HuH-7.5 (cell line): ENCODE measurements around the gene CCL21.

Source experiments
- DNase-seq: peaks from one replicate; pipeline ENCODE4 v3.0.0; 2011; ENCODE audit warnings: low spot score

Gene CCL21

DNA sequence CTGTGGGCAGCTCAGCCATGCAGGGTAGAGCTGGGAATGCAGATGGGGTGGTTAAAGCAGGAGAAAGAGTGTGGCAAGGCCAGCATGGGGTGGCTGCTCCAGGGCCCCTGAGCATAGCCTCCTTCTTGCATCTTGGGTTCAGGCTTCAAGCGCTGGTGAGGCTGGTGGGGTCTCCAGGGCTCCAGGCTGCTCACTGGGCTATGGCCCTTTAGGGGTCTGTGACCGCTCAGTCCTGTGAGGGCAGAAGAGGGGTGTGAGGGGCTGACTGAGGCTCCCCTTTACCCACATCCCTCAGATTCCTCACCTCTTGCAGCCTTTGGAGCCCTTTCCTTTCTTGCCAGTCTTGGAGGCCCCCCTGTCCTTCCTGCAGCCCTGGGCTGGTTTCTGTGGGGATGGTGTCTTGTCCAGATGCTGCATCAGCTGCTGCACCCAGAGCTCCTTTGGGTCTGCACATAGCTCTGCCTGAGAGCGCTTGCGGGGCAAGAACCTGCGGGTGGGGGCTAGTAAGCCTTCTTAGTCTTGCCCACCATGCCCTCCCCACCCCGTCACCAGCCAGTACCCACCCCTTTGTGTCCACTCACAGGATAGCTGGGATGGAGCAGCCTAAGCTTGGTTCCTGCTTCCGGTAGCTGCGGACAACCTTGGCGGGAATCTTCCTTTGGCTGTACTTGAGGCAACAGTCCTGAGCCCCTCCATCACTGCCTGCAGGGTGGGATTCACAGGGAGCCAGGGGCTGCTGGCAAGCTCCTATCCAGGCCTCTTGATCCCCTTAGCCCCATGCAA, 549 bp downstream of the CCL21 start:
- no peak for DNase-seq

DNA sequence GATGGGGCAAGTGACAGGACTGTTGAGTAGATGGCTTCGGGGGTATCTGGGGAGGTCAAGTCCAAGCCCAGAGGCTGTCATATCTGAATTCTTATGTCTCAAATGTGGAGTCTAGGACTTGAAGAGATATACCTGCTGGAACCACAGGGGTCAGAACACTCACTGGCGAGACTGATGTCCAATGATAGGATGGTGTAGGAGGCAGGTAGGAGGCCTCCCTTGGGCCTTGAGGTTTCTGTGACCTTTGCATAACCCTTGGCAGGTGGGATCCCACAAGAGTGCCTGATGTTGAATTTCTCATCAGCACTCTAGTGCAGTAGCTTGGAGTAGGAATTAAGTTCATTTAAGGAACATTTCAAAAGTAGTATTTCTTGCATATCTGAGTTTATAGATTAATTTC, 2.8 kb downstream of the CCL21 start:
- DNase-seq = no peak

DNA sequence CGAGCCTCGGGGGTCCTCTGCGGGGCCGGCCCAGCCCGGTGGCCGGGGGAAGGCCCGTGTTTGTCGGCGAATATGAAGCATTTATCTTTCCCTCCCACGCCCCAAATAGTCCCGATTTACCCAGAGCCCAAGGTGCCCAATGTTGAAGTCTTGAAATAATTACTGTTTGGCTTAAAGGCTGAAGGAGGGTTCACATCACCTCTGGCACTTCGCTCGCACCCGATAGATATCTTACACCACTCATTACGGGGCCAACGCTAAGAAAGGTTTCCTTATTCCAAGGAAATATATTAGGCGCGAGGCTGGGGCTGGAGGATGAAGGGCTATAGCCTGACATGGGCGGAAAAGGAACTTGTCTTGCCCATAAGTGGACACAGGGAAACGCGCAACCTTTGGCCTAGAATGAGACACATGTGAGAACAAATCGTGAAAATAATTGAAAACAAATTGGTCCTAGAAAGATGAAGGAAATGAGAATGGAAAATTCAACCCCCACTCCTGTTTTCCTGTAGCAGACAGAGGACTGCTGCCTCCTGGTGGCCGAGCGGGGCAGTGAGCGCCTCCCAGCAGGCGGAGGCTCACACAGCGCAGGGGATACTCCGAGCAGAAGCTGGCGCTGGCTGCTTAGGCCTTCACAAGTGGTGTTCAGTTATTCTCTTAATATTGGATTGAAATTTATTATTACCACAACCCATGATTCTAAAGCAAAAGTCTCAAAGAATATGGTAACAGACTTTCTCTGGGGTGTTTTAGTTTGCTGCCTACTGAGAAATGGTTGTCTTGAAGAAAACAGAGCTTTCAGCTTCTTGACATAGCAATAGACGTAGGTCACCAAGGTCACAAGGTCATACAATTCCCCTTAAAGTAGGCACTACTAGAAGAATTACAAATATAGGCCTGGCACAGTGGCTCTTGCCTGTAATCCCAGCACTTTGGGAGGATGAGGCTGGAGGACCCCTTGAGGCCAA, 7.9 kb downstream of the CCL21 start:
- peak; percentile 73 for DNase-seq

DNA sequence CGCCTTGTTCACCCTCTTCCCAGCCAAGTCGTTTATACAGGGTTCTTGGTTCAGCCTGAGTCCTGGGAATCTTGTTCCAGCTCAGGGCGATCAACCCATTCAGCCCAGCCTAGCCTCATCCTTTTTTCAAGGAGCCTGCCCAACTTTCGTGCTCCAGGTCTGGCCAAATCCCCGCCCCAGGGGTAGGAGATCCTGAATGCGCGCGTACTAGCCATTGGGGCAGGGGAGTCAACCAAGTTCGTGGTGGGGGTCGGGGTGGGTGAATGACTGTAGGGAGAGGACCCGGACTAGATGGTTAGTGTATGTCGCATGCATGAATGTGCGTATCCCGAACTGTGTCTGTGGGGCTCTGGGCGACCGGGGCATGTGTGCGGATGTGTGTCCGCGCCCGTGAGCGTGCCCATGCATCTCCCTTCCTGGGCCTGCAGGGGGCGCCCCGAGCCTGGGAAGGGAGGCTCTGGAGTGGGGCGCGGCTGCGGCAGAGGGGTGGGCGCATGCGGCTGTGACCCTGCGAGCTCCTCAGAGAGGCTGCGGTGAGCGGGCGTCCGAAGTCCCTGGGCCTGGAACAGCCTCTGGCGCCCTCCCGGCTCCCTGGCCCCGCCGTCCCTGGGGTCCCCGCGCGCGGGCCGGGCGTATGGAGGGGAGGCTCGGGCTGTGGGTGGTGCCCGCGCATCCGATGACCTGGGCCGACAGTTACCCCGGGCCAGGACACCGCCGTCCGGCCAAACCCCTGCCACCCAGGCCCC, 8.7 kb downstream of the CCL21 start:
- peak; percentile 69 for DNase-seq

DNA sequence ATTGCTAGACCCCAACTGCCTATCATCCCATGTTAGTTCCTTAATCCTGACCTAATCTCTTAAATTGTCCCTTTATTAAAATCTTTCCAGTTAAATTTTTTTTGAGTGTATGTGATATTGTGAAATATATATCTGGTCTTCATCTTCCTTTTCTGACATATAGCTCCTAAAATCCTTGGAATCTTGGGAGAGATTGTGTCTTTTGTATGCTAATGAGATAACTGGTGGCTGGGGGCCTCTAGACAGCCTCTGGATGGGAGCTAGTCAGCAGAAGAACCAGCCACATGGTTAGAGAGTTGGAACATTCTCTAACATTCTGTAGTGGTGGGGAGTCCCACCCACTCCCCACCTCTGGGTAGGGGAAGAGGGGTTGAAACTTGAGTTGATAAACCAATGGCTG, 15.1 kb downstream of the CCL21 start:
- no peak for DNase-seq

DNA sequence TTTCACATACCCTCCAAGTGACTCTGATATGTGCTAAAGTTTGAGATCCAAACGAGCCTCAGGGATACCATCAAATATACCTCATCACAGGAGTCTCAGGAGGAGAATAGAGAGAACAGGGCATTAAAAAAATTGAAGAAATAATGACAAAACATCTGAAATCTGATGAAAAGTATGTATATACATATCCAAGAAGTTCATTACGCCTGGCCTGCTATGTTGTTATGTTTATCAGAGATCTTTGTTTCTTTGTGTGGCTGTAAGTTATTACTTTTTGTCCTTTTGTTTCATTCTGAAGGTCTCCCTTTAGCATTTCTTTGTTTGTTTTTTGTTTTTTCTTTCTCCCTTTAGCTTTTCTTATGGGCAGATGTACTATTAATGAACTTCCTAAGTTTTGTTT, 16.4 kb downstream of the CCL21 start:
- no peak for DNase-seq

DNA sequence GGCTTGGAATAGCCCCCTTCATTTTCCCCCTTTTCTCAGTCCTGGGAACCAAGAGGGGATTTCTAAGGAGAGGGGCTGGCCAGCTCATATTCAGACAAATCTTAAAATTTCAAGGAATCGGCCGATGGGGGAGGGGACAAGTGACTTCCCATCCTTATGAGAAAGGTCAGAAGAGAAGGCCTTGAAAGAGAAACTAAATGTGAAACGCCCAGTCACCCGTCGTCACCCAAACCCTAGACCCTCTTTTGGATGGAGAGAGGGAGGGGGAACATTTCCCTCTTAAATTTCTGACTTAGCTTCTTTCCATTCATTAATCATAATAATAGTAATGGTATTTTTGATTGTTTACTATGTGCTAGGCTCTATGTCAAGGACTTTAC, 18.0 kb downstream of the CCL21 start:
- no peak for DNase-seq

DNA sequence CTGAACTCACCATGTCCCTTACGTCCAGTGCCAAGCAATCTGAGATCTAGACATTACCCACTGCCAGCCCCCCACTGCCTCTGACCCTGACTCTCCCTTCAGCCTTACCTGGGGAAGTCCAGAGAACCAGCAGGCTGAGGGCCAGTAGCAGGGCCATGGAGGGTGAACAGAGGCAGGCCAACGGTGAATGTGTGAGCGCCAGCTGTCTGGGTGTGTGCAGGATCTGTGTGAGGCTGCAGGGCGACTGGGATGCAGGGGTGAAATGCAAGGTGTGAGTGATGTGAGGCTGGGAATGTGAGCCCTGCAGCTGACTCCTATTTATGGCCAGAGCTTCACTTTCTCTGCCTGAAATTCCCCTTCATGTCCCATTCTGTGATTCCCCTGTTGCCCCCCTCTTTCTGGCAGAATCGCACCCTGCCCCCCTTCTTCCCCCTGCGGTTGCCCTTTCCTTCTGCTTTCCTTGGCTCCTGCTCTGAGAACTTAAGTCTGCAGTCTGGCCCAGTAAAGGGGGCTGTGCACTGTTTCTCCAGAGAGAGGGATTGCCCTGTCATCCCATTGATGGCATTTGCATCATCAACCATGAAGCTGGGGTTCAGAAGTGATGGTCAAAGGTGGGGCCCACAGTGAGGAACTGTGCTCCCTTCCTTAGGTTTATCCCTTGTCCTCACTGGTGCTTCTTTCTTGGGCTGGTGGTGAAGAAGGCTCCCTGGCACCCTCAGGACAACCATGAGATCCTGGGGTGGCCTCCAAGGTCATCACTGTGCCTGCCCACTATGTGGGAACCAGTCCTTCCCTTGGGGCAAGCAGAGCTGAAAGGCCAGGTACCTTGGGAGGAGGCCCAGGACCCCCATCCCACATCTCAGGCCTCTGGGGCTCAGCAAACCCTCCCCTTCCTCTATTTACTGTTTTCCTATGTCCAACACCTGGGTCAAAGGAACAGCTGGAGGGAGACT, 18.7 kb downstream of the CCL21 start, which contains the start of gene CCL19:
CCL19 (minus strand) TSS at position 294 of the 953 bp plus-strand sequence; CDS start at position 157, 137 bp downstream.
- DNase-seq = no peak

DNA sequence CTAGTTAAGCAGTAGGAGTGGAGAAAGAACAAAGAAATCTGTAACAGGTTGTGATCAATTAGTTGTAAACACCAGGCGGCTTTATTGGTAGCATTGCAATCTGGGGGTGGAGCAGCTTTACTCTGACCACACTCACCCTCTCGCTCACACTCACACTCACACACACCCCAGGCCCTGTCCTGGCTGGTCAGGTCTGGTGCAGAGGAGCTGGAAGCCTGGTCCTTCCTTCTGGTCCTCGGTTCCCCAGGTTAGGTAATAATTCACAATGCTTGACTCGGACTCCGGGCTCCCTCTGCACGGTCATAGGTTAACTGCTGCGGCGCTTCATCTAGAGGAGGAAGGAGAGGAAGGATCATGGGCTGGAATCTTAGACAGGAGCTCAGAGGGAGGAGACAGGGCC, 20.4 kb downstream of the CCL21 start:
- no peak for DNase-seq

DNA sequence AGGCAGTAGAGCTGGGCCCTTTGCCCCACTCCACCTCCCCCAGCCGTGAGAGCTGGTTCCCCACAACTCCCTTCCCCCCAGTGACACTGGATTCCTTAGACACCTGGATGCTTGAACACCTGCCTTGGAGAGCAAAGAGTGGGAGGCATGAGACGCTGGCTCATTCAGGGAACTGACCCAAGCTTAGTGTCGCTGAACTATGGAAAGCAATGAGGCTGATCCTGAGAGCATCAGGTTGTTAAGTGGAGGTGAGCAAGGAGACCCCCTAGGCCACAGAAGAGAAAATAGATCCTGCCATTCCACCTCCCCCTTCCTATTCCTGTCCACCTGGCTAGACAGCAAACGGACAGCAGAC, 20.8 kb downstream of the CCL21 start:
- no peak for DNase-seq

DNA sequence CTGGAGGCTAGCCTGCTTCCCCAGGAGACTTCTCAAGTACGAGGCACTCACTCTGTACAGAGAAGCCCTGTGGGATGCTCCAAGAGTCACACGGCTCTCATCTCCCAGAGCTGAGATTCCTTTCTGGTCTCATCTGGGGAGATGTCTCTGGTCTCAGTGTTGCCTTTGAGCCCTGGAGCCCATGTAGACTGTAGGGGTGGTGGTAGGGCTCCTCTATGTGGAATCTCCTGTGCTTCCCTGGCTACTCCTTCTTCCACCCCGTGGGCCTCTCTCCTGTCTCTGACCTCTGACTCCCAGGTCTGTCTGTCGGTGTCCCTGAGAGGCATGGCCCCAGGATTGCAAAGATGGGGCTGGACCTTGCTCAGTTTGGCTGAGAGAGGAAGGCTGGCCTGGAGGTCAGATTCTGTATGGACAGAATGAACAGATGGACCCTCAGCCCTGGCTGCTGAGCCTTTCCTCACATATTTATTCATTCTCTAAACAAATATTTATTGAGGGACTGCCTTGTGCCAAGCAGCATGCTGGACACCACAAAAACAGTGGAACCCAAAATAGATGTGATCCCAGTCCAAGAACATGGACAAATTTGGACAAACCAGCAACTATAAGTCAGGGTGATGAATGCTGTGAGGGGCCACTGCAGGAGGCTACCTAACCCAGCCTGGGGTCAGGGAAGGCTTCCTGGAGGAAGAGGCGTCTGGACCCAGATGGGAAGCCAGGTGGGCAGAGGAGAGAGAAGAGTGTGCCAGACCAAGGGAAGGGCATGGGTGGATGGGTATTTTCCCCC, 21.4 kb downstream of the CCL21 start:
- DNase-seq = no peak

DNA sequence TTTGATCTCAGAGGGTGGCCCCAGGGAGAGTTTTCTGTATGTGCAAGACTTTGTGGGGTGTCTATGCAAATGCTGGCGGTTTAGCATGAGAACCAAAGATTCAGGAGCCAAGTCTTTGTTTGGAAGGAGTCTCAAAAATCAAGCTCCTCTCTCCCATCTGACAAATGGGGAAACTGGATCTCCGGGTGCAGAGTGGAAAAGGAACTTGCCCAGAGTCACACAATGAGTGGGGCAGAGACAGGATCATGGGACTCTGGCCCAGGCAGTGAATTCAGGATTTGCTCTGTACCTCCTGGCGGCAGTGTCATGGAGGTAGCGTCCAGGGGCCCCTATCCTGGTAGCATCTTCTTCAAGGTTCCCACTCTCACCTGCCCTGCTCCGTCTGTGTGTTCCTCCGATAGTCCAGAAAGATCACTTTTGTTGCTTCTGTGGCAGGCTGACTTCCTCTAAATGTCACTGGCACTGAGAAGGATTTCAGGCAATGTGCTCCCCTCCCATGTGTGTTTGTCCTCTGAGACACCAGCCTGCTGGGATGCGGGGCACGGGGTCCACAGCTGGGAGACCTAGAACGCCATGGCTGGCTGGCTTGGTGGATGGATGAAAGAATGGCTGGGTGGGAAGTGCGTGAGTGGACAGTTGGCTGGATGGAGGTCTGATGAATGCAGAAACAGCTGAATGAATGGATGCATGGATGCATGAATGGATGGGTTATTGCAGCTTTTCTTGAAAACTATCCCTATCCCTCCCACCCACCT, 22.5 kb downstream of the CCL21 start:
- no peak for DNase-seq

DNA sequence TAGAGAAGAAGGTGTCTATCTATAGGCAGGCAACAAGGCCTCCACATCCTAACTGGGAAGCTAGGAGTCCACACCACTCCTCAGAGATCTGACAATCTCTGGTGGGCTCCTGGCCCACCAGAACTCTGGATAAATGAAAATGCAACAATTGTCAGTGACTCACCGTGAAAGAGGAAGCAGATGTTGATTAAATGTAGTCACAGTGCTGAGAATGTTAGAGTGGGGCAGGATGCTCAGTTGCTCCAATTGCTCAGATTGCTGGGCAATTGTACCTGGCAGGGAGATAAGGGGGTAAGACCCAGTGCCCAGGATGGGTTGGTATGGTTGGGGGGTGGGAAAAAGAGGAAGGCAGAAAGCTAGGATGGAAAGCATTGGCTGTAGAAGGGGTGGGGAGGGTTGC, 23.2 kb downstream of the CCL21 start:
- DNase-seq = no peak

DNA sequence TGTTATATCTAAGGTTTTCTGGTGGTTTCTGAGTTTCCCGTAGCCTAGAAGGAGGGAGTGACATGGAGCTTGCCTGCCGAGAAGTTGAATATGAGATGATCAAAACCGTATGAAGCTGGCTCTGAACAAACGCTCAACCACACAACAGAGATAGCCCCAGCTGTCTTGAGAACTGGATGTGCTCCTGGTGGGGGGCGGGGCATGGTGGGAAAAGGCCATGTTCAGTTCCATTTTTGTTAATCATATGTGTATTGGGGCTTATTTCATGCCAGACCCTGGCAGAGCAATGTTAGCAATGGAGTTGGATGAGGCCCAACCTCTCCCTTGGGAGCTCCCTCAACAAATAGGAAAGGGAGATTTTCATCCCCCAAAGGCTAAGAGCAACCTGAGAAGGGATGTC, 23.7 kb downstream of the CCL21 start:
- DNase-seq = no peak

DNA sequence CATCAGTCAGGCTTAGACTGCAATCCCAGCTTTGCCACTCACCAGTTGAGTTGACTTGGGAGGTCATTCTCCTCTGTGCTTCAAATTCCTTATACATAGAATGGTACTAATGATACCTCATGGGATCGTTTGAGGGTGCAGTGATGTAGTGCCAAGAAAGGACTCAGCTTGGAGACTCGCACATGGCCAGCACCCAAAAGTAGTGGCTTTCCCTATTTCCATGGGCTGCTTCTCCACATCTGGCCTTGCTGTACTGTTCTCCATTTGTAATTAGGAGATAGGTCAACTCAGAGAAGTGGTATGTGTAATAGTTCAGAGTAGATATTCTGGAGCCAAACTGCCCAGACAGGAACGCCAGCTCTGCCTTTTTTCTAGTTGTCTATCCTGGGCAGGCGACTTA, 24.3 kb downstream of the CCL21 start:
- no peak for DNase-seq

DNA sequence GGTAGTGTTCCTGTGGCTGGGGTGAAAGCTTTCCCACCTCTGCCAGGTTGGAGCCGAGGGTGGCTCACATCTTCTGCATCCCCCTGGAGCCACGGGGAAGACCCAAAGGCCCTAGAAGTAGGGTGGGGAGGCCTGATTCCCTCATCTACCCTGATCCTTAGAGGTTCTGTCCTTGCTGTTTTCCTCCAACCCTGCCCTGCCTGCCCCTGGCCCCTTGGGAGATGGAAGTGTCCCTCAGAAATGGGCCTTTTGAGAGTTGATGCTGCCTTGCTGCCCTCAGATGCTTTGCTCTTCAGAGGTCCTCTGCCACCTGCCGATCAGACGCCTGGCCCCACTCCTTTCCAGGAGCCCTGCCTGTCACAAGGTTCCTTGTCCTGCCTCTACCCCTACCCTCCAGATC, 25.1 kb downstream of the CCL21 start:
- no peak for DNase-seq

DNA sequence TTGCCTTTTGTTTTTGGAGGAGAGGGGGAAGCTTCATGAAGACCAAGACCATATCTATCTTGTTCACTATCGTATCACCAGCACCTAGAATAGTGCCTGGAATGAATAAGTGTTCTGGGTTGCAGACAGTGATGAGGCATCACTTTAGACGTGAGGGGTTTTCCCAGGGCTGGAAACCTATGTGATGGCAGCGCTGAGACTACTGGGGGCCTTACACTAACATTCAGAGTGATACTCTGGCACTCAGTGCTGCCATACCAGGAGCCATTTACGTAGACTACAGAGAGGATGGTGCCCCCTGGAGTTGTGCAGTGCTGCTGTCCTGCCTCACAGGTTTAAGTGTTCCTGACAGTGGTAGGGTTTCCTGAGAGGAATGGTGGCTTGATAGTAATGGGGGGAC, 25.8 kb downstream of the CCL21 start:
- no peak for DNase-seq

DNA sequence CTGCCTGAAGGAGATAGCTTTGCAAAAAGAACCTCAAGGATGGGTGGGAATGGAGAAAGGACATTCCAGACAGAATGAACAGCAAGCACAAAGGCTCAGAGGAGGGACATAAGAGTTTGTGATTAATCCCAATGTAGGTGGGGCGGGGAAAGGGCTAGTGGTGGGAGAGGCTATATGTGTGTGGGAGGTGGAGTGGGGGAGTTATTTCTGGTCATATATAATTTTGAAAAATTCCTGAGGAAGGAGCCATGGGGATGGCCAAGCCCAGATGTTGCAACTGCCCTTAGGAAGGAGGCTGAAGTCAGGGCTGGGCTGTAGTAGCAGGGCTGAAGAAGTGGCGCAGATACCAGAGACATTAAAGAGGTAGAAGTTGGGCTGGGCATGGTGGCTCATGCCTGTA, 34.1 kb downstream of the CCL21 start:
- DNase-seq = no peak

DNA sequence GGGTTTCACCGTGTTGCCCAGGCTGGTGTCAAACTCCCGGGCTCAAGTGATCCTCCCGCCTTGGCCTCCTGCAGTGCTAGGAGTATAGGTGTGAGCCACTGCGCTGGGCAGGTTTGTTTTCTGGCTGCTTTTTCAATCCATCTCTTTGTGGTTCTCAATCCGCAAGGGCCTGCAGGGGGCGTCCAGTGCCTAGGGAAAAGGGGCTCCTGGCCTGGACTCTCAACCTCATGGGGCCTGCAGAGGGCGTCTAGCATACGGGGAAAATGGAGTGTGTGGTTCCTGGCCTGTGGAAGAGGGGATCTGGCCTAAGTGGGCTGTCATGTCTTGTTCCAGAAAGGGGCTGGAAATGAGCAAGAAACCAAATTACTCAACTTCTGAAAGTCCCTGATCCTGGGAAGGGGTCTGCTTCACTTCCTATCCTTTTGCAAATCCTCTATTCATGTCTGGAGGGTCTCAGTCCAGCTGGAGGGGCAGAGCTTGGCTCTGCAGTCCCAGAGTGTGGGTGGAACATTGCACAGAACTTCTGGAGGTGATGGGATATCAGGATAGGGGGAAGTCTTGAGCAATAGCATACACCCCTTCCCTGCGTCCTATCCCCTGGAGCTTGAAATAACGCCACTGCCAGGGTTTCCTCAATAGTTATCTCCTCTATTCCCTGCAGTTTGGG, 34.8 kb downstream of the CCL21 start:
- peak; percentile 61 for DNase-seq
